ENCODE results near the gene SIL1. TPM values are rescaled to one million over a fixed set of nuclear protein-coding genes. Genes with fewer than 3 reads are reported as not detected.

Gene SIL1
- total and polyA plus RNA-seq, 2 of the 8 experiments (the other 6 are each of a cell fraction or from before 2014, with no cell fraction given), result 8.3 to 12.8 TPM

GRCh38 chr5:139205586-139205985, 7.4 kb upstream of the SIL1 start (continued):
- TF ChIP-seq TAF7 (optimal IDR thresholded peaks at IDR 0.05; ENCODE audit: borderline replicate concordance, low read depth, low read length), result no peak
- no peak for TF ChIP-seq SAP30 (IDR thresholded peaks at IDR 0.05; ENCODE audit: insufficient read depth, insufficient replicate concordance, low read length)
- no peak for TF ChIP-seq SP1 (IDR thresholded peaks at IDR 0.05; ENCODE audit: low read depth, low read length)
- no peak for TF ChIP-seq USF2 (IDR thresholded peaks at IDR 0.05; ENCODE audit: low read length)
- TF ChIP-seq RXRA (IDR thresholded peaks at IDR 0.05; ENCODE audit: insufficient read depth, low read depth, low read length), result no peak
- TF ChIP-seq CTBP2 (IDR thresholded peaks at IDR 0.05; ENCODE audit: borderline replicate concordance, insufficient read depth, insufficient read length, low read length), result no peak
- TF ChIP-seq RAD21 (IDR thresholded peaks at IDR 0.05 in 1 of 2, conservative IDR thresholded peaks at IDR 0.05 in 1 of 2; ENCODE audit: low read depth in 2 of 2, low read length in 2 of 2), result no peak
